Stimulated activated CD8-positive, alpha-beta memory T cell treated with anti-CD3 and anti-CD28 coated beads, Interleukin-4, amount 100 ng/mL, for 4 hours (primary cell): Measurements from ENCODE around the gene GNAS-AS1.

Experiments used
- DNase-seq, 2 donors: peaks; one replicate each; pipeline ENCODE4 v3.0.0-alpha.2; 2020; ENCODE audit warnings: low read depth in 2 of 2, low spot score in 1 of 2

The GNAS-AS1 gene

GRCh38 chr20:58811334-58811733, 39.4 kb downstream of the GNAS-AS1 start:
- DNase-seq = no peak

GRCh38 chr20:58810879-58811250, 39.8 kb downstream of the GNAS-AS1 start:
- DNase-seq = no peak

- no peak for DNase-seq
Measured at GRCh38 chr20:58810116-58810878, 40.4 kb downstream of the GNAS-AS1 start.

GRCh38 chr20:58808271-58809046, 42.2 kb downstream of the GNAS-AS1 start:
- no peak for DNase-seq

- DNase-seq = no peak
Measured at GRCh38 chr20:58807801-58808200, 42.9 kb downstream of the GNAS-AS1 start.

- DNase-seq = no peak
Measured at GRCh38 chr20:58803533-58803932, 47.2 kb downstream of the GNAS-AS1 start.

GRCh38 chr20:58802061-58802460, 48.6 kb downstream of the GNAS-AS1 start:
- no peak for DNase-seq

GRCh38 chr20:58800134-58800871, 50.4 kb downstream of the GNAS-AS1 start:
- DNase-seq = no peak

- no peak for DNase-seq
Measured at GRCh38 chr20:58797371-58798338, 53.0 kb downstream of the GNAS-AS1 start.

- DNase-seq = no peak
Measured at GRCh38 chr20:58795923-58796245, 54.8 kb downstream of the GNAS-AS1 start.

GRCh38 chr20:58795181-58795922, 55.4 kb downstream of the GNAS-AS1 start:
- DNase-seq = no peak

- DNase-seq = no peak
Measured at GRCh38 chr20:58794510-58795180, 56.1 kb downstream of the GNAS-AS1 start.

- no peak for DNase-seq
Measured at GRCh38 chr20:58793512-58794420, 56.9 kb downstream of the GNAS-AS1 start.

GRCh38 chr20:58792426-58792825, 58.3 kb downstream of the GNAS-AS1 start:
- DNase-seq = no peak

GRCh38 chr20:58791286-58791685, 59.4 kb downstream of the GNAS-AS1 start:
- DNase-seq = no peak

GRCh38 chr20:58790454-58790853, 60.2 kb downstream of the GNAS-AS1 start:
- DNase-seq = no peak

- DNase-seq = no peak
Measured at GRCh38 chr20:58788896-58789544, 61.7 kb downstream of the GNAS-AS1 start.
